GM19468 (cell line): ENCODE measurements around the gene MNX1.

Experiments used
- ATAC-seq: cut with Tn5 transposase; IDR thresholded peaks from one replicate; pipeline ENCODE4 v1.9.1; 2021; ENCODE audit warnings: mild to moderate bottlenecking, moderate library complexity, moderate number of reproducible peaks; ENCODE audit not compliant: unreplicated experiment; ENCODE audit errors: extremely low read depth

The MNX1 gene

GRCh38 chr7:157033483-157034473 is 23.3 kb upstream of the MNX1 start:
- no peak for ATAC-seq

- ATAC-seq: no peak
Measured at GRCh38 chr7:157032644-157033482, 22.4 kb upstream of the MNX1 start.

- no peak for ATAC-seq
Measured at GRCh38 chr7:157032128-157032527, 21.7 kb upstream of the MNX1 start.

- ATAC-seq: no peak
Measured at GRCh38 chr7:157028199-157028903, 17.9 kb upstream of the MNX1 start.

GRCh38 chr7:157027568-157028198 is 17.2 kb upstream of the MNX1 start:
- no peak for ATAC-seq

DNA sequence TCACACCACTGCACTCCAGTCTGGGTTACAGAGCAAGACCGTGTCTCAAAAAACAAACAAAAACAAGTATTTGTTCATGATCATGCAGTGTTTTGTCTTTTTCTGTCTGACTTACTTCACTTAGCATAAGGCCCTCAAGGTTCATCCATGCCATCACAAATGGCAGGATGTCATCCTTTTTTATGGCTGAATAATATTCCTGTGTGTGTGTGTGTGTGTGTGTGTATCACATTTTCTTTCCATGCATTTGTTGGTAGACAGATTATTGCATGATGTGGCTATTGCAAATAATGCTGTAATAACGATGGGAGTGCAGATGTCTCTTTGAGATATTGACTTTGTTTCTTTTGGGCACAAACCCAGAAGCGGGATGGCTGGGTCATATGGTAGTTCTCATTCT is 14.3 kb upstream of the MNX1 start:
- no peak for ATAC-seq

DNA sequence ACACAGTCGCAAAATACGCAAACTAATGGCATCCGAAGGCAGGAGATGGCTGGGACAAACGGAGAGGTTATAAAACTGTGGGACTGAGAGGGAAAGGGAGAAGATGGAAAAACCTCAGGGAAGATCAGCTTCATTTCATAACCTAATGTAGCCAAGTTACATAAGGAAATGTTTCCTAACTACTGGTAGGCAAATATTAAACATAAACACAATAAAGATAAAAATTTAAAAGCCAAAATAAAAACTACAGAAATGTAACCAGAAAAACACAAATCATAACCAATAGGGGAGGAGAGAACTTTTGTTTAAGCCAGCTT is 13.1 kb upstream of the MNX1 start:
- ATAC-seq: no peak

GRCh38 chr7:157022681-157023588 is 12.5 kb upstream of the MNX1 start:
- no peak for ATAC-seq

DNA sequence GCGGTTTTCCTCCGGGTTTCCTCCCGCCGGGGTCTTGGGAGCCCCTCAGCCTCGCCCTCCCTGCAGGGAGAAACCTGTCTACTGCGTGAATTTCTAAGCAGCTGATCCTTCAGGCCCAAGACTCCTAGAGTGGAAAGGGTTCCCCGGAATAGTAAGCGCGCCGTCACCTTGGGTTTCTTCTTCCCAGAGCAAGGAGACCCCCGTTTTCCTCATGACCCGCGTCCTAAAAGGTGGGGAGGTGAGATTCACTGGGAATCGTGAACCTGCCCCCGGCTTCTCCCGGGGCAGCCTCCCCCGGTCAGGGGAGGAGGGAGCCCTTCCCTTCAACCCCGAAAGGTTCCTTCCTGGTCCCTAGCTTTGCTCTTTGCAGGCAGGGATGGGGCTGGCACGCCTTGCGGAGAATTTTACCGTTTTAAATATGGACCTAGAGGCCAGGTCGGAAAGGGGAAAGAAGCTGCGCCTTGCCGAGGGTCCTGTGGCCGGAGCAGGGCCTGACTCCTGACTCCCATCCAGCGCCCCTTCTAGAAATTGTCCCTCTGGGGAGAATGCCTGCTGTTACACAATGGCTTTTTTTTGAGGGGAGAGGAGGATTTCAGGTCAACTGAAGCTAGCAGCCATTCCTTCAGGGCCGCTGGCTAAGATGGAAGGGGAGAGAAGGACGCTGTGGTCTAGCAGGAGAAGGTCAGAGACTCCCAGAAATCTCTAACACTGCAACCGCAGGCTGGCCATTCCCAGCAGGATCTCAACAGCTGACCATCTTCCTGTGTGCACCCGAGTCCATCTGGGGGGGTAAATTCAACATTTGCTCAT is 11.6 kb upstream of the MNX1 start:
- no peak for ATAC-seq

DNA sequence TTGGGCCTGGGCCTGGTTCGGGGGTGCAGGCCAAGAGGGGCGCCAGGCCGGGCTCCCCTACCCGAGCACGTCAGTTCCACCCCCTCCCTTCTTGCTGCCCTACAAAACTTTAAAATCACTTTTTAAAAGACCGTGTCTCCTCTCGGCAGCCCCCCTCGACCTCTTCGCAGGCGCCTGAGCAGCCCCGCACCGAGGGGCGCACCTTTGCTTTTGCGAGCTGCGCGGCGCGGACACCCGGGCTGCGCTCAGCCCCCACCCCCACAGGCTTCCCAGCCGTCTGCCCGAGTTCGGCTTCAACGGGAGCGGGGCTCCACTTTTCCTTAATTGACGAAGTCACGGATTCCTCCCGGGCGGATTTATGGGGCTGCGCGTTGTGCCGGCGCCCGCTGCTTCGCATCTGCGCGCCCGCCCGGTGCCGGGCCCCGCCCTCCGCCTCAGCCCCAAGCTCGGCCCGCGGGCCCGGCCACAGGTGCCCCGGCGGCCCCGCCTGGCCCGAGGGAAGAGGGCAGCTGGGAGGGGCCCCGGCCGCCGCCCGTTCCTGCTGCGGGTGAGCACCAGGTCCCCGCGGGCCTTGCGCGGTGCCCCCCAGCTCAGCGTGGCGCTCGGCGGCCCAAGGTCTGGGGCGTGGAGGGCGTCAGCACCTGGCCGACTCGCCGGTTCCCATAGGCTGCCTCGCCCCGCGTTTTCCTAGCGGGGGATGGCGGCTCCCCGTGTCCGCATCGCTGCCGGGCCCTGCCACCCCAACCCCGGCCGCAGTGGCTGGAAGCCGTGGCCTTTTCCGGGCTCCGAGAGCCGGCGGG is 10.8 kb upstream of the MNX1 start:
- ATAC-seq: no peak

- ATAC-seq: no peak
Measured at GRCh38 chr7:157020514-157021070, 10.1 kb upstream of the MNX1 start.

GRCh38 chr7:157019718-157020451 is 9.4 kb upstream of the MNX1 start:
- ATAC-seq: no peak

GRCh38 chr7:157018997-157019608 is 8.6 kb upstream of the MNX1 start:
- ATAC-seq: no peak

- no peak for ATAC-seq
Measured at GRCh38 chr7:157018328-157018996, 8.0 kb upstream of the MNX1 start.

DNA sequence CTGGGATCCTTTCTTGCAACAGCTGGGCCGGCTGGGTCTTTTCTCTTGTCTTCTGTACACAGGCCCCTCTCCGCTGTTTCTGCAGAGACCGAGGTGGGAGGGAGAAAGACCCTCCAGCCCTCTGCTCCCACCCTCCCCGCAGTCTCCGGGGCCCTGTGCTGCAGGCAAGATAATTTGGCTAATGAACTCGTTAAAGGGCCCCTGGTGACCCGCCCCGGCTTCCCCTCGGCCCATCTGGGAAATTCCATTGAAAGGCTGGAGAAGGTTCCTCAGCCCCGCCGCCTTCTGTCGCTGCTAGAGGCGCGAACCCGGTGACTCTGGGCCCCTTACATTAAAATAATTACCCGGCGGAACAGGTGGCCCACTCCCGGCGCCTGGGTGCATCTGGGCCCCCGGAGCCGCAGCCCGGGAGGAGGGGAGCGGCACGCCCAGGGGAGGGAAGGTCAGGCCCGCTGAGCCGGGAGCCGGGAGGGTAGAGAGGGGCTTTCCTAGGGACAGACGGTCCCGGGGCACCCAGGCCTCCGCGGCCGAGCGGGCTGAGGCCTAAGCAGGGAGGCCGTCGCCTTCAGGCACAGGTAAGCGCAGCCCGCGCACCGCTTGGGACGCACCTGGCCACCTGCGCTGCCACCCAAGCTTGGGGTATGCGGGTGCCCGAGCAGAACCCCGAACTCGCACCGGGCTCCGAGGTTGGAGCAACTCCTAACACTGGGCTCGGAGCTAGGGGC is 7.3 kb upstream of the MNX1 start:
- ATAC-seq: no peak
